Omental fat pad (tissue), 4 donors: Measurements from ENCODE around the gene SLC17A1. TPM values are rescaled to one million over a fixed set of nuclear protein-coding genes. Genes with fewer than 3 reads are reported as not detected.
"Not testable (repeated sequence)": the region's sequence is repeated elsewhere in the genome, so short reads cannot be mapped to it uniquely, and the experiment has no call there.

Source experiments
- ATAC-seq: fragments of 150-250 bp; one replicate; pipeline ENCODE4 v1.9.1; 2016; ENCODE audit warnings: mild to moderate bottlenecking, moderate library complexity; ENCODE audit not compliant: low FRiP score
- DNase-seq: peaks from one replicate; pipeline ENCODE4 v3.0.0-alpha.2; 2019; ENCODE audit warnings: low spot score
- total RNA-seq, 4 donors: library from RNA; depleted of rRNA; stranded (reverse); fragments of >200 nt; gene quantifications; one replicate each; pipeline ENCODE4 v1.1.0, GENCODE V29; 2016
- TF ChIP-seq, protein P1 (sequence below), 3 donors: fragments of 450-650 bp; IDR thresholded peaks; one replicate each; pipeline ENCODE4 v1.5.1; 2016 to 2017; ENCODE audit warnings: antibody characterized with exemption in 3 of 3, mild to moderate bottlenecking in 3 of 3, moderate library complexity in 2 of 3

Gene SLC17A1
- total RNA-seq, 4 donors from 2014 or later: not detected

DNA sequence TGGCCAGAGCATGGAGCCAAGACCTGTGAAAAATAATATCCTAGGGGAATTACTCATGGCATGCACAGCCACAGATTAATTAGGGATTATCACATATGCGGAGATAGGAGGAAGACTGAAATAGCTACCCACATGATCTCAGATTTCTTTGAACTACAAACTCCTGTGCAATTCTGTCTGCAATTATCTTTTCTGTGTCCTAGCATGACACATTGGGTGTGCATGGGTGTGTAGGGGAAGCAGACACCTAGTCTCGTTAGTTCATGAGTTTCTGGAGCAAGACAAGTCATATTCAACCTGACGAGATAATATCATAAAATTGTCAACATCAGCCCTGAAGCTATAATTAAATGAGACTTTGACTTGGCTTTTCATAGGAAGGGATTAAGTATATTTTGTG is 80.9 kb downstream of the SLC17A1 start:
- no peak for DNase-seq
- TF ChIP-seq, protein P1, sequence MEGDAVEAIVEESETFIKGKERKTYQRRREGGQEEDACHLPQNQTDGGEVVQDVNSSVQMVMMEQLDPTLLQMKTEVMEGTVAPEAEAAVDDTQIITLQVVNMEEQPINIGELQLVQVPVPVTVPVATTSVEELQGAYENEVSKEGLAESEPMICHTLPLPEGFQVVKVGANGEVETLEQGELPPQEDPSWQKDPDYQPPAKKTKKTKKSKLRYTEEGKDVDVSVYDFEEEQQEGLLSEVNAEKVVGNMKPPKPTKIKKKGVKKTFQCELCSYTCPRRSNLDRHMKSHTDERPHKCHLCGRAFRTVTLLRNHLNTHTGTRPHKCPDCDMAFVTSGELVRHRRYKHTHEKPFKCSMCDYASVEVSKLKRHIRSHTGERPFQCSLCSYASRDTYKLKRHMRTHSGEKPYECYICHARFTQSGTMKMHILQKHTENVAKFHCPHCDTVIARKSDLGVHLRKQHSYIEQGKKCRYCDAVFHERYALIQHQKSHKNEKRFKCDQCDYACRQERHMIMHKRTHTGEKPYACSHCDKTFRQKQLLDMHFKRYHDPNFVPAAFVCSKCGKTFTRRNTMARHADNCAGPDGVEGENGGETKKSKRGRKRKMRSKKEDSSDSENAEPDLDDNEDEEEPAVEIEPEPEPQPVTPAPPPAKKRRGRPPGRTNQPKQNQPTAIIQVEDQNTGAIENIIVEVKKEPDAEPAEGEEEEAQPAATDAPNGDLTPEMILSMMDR (IDR thresholded peaks at IDR 0.05): no peak
- ATAC-seq: no peak

DNA sequence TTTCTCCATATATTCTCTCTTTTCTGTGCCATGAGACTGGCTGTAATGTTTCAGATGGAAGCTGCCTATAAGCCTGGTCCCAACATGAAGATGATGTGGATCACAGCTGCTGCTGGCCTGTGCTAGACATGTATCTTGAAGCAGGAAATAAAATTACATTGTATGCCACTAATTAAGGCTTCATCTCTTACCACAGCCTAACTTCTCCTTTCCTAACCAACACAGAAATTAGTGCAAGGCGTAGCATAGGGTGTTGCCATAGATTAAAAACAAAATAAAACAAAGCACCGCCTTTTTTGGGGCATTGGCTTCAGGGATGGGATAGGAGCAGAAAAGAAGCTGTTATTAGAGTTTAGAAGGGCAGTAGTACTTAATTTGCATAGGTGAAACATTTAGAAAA is 82.0 kb downstream of the SLC17A1 start:
- ATAC-seq: no peak
- no peak for DNase-seq
- TF ChIP-seq, protein P1 (IDR thresholded peaks at IDR 0.05): no peak

DNA sequence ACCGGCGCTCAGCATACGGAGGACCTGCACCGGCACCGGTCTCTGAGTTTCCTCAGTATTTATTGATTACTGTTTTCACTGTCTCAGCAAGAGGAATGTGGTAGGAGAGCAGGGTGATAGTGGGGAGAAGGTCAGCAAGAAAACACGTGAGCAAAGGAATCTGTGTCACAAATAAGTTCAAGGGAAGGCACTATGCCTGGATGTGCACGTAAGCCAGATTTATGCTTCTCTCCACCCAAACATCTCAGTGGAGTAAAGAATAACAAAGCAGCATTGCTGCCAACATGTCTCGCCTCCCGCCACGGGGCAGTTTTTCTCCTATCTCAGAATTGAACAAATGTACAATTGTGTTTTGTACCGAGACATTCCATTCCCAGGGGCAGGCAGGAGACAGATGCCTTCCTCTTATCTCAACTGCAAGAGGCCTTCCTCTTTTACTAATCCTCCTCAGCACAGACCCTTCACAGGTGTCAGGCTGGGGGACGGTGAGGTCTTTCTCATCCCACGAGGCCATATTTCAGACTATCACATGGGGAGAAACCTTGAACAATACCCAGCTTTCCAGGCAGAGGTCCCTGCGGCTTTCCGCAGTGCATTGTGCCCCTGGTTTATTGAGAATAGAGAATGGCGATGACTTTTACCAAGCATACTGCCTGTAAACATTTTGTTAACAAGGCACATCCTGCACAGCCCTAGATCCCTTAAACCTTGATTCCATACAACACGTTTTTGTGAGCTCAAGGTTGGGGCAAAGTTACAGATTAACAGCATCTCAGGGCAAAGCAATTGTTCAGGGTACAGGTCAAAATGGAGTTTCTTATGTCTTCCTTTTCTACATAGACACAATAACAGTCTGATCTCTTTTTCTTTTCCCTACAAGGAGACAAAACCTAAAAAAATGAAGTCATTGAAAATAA is 83.0 kb downstream of the SLC17A1 start:
- DNase-seq, ATAC-seq: not testable (repeated sequence)

DNA sequence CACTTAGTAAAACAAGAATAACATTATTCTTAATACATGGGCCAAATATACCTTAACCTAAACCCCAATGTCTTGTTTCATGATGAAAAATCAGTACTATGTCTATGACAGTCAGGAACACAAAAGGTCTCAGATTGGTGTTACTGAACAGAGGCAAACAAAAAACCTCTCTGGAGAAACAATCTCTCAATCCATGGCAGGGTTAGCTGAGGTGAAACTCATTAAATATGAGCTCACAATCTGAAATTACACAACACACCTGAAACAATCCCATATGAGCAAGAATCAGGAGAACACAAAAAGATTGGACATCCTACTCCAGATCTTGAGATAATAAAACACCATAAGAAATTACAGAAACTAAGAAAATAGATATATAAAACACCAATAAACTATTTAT is 83.8 kb downstream of the SLC17A1 start:
- TF ChIP-seq, protein P1 (IDR thresholded peaks at IDR 0.05): no peak
- no peak for ATAC-seq

DNA sequence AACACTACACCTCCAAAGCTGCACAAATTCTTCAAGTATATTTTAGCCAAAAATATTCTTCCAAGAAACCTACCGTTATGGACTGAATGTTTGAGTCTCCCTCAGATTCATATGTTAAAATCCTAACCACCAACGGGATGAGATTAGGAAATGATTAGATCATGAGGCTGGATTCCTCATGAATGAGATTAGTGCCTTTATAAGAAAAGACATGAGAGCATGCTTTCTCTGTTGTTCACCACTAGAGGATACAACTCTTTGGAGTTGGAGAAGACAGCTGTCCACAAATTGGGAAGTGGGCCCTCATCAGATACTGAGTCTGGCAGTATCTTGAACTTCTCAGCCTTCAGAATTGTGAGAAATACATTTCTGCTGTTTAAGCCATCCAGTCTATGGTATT is 84.4 kb downstream of the SLC17A1 start:
- ATAC-seq (no peak), DNase-seq (no peak)
- TF ChIP-seq, protein P1 (IDR thresholded peaks at IDR 0.05): no peak

More for the DNA sequence above, 83.8 kb downstream of the SLC17A1 start:
- no peak for DNase-seq

DNA sequence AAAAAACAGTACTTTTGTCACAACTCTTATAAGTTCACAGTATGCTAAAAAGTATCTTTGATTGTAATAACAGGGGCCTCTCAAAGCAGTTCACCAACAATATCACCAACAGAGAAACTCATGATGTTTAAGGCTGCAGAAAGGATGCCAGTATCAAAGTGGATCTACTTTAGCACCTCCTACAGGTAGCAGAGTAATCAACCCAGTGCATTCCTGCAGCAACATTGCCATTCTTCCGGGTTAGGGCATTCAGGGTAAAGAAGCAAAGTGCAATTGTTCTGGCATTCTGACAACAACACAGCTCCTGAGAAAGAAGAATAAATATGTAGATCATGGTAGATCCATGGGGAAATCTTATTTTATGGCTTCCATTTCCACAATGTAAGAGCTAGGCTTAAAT is 84.9 kb downstream of the SLC17A1 start:
- DNase-seq (no peak), ATAC-seq (no peak)
- TF ChIP-seq, protein P1 (IDR thresholded peaks at IDR 0.05): no peak

DNA sequence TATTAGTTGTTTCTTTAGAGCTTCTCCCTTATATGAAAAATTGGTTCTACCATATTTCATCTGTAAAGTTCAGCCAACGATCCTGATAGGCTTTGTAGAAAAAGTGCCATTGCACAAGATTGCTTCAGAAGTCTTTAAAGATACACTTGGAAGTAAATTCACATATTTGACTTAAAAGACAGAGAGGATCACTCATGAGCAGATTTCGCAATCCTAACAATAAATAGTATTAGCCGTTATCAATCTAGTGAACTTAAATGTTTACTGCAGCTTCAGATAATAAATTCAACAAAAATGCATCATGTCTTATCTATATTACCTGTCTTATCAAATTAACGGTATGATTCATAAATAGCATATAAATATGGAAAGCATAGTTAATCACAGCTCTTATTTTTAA is 86.0 kb downstream of the SLC17A1 start:
- TF ChIP-seq, protein P1 (IDR thresholded peaks at IDR 0.05): no peak
- DNase-seq (no peak), ATAC-seq (no peak)
